ENCODE measurements around the gene MRPL53.

- TF ChIP-seq, protein P1, sequence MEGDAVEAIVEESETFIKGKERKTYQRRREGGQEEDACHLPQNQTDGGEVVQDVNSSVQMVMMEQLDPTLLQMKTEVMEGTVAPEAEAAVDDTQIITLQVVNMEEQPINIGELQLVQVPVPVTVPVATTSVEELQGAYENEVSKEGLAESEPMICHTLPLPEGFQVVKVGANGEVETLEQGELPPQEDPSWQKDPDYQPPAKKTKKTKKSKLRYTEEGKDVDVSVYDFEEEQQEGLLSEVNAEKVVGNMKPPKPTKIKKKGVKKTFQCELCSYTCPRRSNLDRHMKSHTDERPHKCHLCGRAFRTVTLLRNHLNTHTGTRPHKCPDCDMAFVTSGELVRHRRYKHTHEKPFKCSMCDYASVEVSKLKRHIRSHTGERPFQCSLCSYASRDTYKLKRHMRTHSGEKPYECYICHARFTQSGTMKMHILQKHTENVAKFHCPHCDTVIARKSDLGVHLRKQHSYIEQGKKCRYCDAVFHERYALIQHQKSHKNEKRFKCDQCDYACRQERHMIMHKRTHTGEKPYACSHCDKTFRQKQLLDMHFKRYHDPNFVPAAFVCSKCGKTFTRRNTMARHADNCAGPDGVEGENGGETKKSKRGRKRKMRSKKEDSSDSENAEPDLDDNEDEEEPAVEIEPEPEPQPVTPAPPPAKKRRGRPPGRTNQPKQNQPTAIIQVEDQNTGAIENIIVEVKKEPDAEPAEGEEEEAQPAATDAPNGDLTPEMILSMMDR (IDR thresholded peaks at IDR 0.05; ENCODE audit: insufficient read depth, low read length) = no peak
- TF ChIP-seq REST (IDR thresholded peaks at IDR 0.05; ENCODE audit: insufficient replicate concordance, low read depth) = no peak
Measured at GRCh38 chr2:74441170-74441689, 31.2 kb downstream of the MRPL53 start.
